GM21390 (cell line): ENCODE measurements around the gene TENM4.

Experiments
- ATAC-seq: cut with Tn5 transposase; IDR thresholded peaks from one replicate; pipeline ENCODE4 v1.9.1; 2021; ENCODE audit not compliant: unreplicated experiment

TENM4 gene

GRCh38 chr11:79035881-79036280 lies 404.9 kb downstream of the TENM4 start:
- no peak for ATAC-seq

GRCh38 chr11:79033833-79034232 lies 407.0 kb downstream of the TENM4 start:
- no peak for ATAC-seq

- no peak for ATAC-seq
These were observed 410.4 kb downstream of the TENM4 start for GRCh38 chr11:79030448-79030847.

- ATAC-seq = no peak
These were observed 412.6 kb downstream of the TENM4 start for GRCh38 chr11:79028225-79028624.

- peak; percentile 85 for ATAC-seq
These were observed 413.9 kb downstream of the TENM4 start for GRCh38 chr11:79026803-79027445.

- no peak for ATAC-seq
These were observed 415.2 kb downstream of the TENM4 start for GRCh38 chr11:79025622-79026021.

- no peak for ATAC-seq
These were observed 415.7 kb downstream of the TENM4 start for GRCh38 chr11:79025097-79025496.

- ATAC-seq = no peak
These were observed 418.6 kb downstream of the TENM4 start for GRCh38 chr11:79022265-79022664.

- ATAC-seq = no peak
These were observed 419.2 kb downstream of the TENM4 start for GRCh38 chr11:79021601-79022000.

GRCh38 chr11:79019975-79020374 lies 420.9 kb downstream of the TENM4 start:
- no peak for ATAC-seq

GRCh38 chr11:79019277-79019676 lies 421.6 kb downstream of the TENM4 start:
- no peak for ATAC-seq

GRCh38 chr11:79018371-79018849 lies 422.4 kb downstream of the TENM4 start:
- ATAC-seq = no peak

GRCh38 chr11:79017811-79018210 lies 423.0 kb downstream of the TENM4 start:
- no peak for ATAC-seq

- no peak for ATAC-seq
These were observed 427.3 kb downstream of the TENM4 start for GRCh38 chr11:79013509-79013908.

GRCh38 chr11:79011357-79011756 lies 429.5 kb downstream of the TENM4 start:
- ATAC-seq = no peak

GRCh38 chr11:79007771-79008402 lies 432.9 kb downstream of the TENM4 start:
- ATAC-seq = no peak

GRCh38 chr11:79006854-79007253 lies 434.0 kb downstream of the TENM4 start:
- ATAC-seq = no peak

- no peak for ATAC-seq
These were observed 444.8 kb downstream of the TENM4 start for GRCh38 chr11:78996007-78996406.

GRCh38 chr11:78995171-78995570 lies 445.7 kb downstream of the TENM4 start:
- no peak for ATAC-seq

GRCh38 chr11:78993802-78994430 lies 446.9 kb downstream of the TENM4 start:
- ATAC-seq = no peak

- no peak for ATAC-seq
These were observed 449.1 kb downstream of the TENM4 start for GRCh38 chr11:78991681-78992080.

- no peak for ATAC-seq
These were observed 450.6 kb downstream of the TENM4 start for GRCh38 chr11:78990261-78990660.
